WTC11 (cell line): Measurements from ENCODE around the gene MORN4. TPM values are rescaled to one million over a fixed set of nuclear protein-coding genes. Genes with fewer than 3 reads are reported as not detected.

ENCODE experiments used
- ATAC-seq: fragments of 200-7000 bp; cut with Tn5 transposase; 2 replicates; pipeline ENCODE4 v1.10.0; 2021; ENCODE audit warnings: mild to moderate bottlenecking, moderate library complexity
- CTCF ChIA-PET: fragments of 300-600 bp; sonication (Branson Sonifier 250); formaldehyde crosslinking; loops from one replicate; lab custom pipeline; 2021; ENCODE audit warnings: antibody characterized with exemption; lab: Charles Lee
- POLR2A ChIA-PET: fragments of 350-600 bp; sonication (Branson Sonifier 250); formaldehyde crosslinking; loops from one replicate; lab custom pipeline; 2021; ENCODE audit warnings: antibody characterized with exemption; lab: Charles Lee
- DNase-seq: peaks from one replicate; pipeline ENCODE4 v3.0.0; 2021; ENCODE audit warnings: low spot score
- H3K27ac Mint-ChIP-seq: 2 replicates; pipeline ENCODE4 v1.8.0; 2021; ENCODE audit warnings: mixed read lengths
- H3K27me3 Mint-ChIP-seq: 2 replicates; pipeline ENCODE4 v1.8.0; 2021; ENCODE audit warnings: low read depth, mild to moderate bottlenecking, moderate library complexity, mixed read lengths
- H3K36me3 Mint-ChIP-seq: 2 replicates; pipeline ENCODE4 v1.8.0; 2021; ENCODE audit warnings: mixed read lengths
- H3K4me1 Mint-ChIP-seq: 2 replicates; pipeline ENCODE4 v1.8.0; 2022; ENCODE audit warnings: mixed read lengths
- H3K4me3 Mint-ChIP-seq: 2 replicates; pipeline ENCODE4 v1.8.0; 2021; ENCODE audit warnings: mild to moderate bottlenecking, moderate library complexity, mixed read lengths
- H3K9me3 Mint-ChIP-seq: 2 replicates; pipeline ENCODE4 v1.8.0; 2021; ENCODE audit warnings: mixed read lengths
- AFF4 ChIP-seq: sonication (generic); formaldehyde crosslinking; IDR thresholded peaks from 2 replicates; pipeline ENCODE4 v1.8.1; 2023; ENCODE audit warnings: mild to moderate bottlenecking, missing genetic modification reagents, borderline replicate concordance
- AR ChIP-seq: fragments of 250-450 bp; sonication (Bioruptor Pico); IDR thresholded peaks from 2 replicates; pipeline ENCODE4 v1.9.0; 2021; ENCODE audit warnings: mild to moderate bottlenecking
- ATF1 ChIP-seq: sonication (generic); formaldehyde crosslinking; IDR thresholded peaks from 2 replicates; pipeline ENCODE4 v1.8.1; 2023; ENCODE audit warnings: mild to moderate bottlenecking, moderate library complexity, missing genetic modification reagents
- ATF3 ChIP-seq: sonication (generic); formaldehyde crosslinking; conservative IDR thresholded peaks from 2 replicates; pipeline ENCODE4 v1.8.1; 2022; ENCODE audit warnings: mild to moderate bottlenecking, missing genetic modification reagents
- CREB1 ChIP-seq: sonication (generic); formaldehyde crosslinking; IDR thresholded peaks from 2 replicates; pipeline ENCODE4 v1.8.0; 2023; ENCODE audit warnings: mild to moderate bottlenecking, missing genetic modification reagents
- FOXP1 ChIP-seq: sonication (generic); formaldehyde crosslinking; IDR thresholded peaks from 2 replicates; pipeline ENCODE4 v1.8.0; 2022; ENCODE audit warnings: missing genetic modification reagents, mild to moderate bottlenecking, moderate library complexity, borderline replicate concordance
- FOXP4 ChIP-seq: sonication (generic); formaldehyde crosslinking; IDR thresholded peaks from 2 replicates; pipeline ENCODE4 v1.8.0; 2022; ENCODE audit warnings: mild to moderate bottlenecking, missing genetic modification reagents
- MLX ChIP-seq: sonication (generic); formaldehyde crosslinking; IDR thresholded peaks from 2 replicates; pipeline ENCODE4 v1.8.1; 2023; ENCODE audit warnings: mild to moderate bottlenecking, missing genetic modification reagents, moderate library complexity
- MYBL2 ChIP-seq: sonication (generic); formaldehyde crosslinking; IDR thresholded peaks from 2 replicates; pipeline ENCODE4 v1.8.1; 2023; ENCODE audit warnings: mild to moderate bottlenecking, moderate library complexity, missing genetic modification reagents
- NFATC4 ChIP-seq: fragments of 250-450 bp; sonication (Bioruptor Pico); IDR thresholded peaks from 2 replicates; pipeline ENCODE4 v1.9.0; 2021; ENCODE audit warnings: mild to moderate bottlenecking
- PREB ChIP-seq: sonication (generic); formaldehyde crosslinking; IDR thresholded peaks from 2 replicates; pipeline ENCODE4 v1.8.1; 2022; ENCODE audit warnings: mild to moderate bottlenecking, missing genetic modification reagents, moderate library complexity, borderline replicate concordance
- SMAD3 ChIP-seq: sonication (generic); formaldehyde crosslinking; IDR thresholded peaks from 2 replicates; pipeline ENCODE4 v1.8.0; 2022; ENCODE audit warnings: missing genetic modification reagents, mild to moderate bottlenecking, borderline replicate concordance
- TP53 ChIP-seq: sonication (generic); formaldehyde crosslinking; IDR thresholded peaks from 2 replicates; pipeline ENCODE4 v1.8.1; 2023; ENCODE audit warnings: mild to moderate bottlenecking, missing genetic modification reagents
- ZBTB21 ChIP-seq: sonication (generic); formaldehyde crosslinking; IDR thresholded peaks from 2 replicates; pipeline ENCODE4 v1.8.1; 2023; ENCODE audit warnings: mild to moderate bottlenecking, missing genetic modification reagents, borderline replicate concordance
- ZNF416 ChIP-seq: fragments of 250-450 bp; sonication (Bioruptor Pico); IDR thresholded peaks from 2 replicates; pipeline ENCODE4 v1.9.0; 2021; ENCODE audit warnings: mild to moderate bottlenecking, inconsistent platforms
- ZNF532 ChIP-seq: fragments of 250-450 bp; sonication (Bioruptor Pico); IDR thresholded peaks from 2 replicates; pipeline ENCODE4 v1.9.0; 2021; ENCODE audit warnings: mild to moderate bottlenecking, borderline replicate concordance
- ZSCAN18 ChIP-seq: fragments of 250-450 bp; sonication (Bioruptor Pico); IDR thresholded peaks from 2 replicates; pipeline ENCODE4 v2.1.2; 2022; ENCODE audit warnings: mild to moderate bottlenecking, moderate library complexity
- total RNA-seq: library from RNA; stranded (reverse); gene quantifications from 3 replicates; pipeline ENCODE4 v1.2.3, GENCODE V29; 2021

The MORN4 gene
- total RNA-seq, 1 experiment from 2014 or later, result 21.8 TPM

- H3K4me3 Mint-ChIP-seq, result no peak overlapping the region
- 0 out of 2 replicates have a peak overlapping the region, but pooled peaks have one; percentile 15 for H3K27ac Mint-ChIP-seq
- POLR2A ChIA-PET, result interaction anchor here (0.6 kb wide), 1 partner anchor 19 kb away, joined by 3 read pairs; no protein-coding TSS in a partner anchor
- ATAC-seq, result peak; percentile 36; the same call in 1 of the 2 replicates
- no peaks in the 10 kb centered on the region for H3K9me3 Mint-ChIP-seq
- H3K27me3 Mint-ChIP-seq, result no peaks in the 10 kb centered on the region
- CTCF ChIA-PET, result interaction anchor here (1.1 kb wide), 1 partner anchor 29 kb away, joined by 3 read pairs; the partner anchor contains the start of gene ANKRD2
- peaks cover 4% of the 10 kb centered on the region for H3K4me1 Mint-ChIP-seq
- no peaks in the 10 kb centered on the region for H3K36me3 Mint-ChIP-seq
- TF ChIP-seq NFATC4 (CRISPR knock-in tag) (no peak), FOXP4 (CRISPR knock-in tag) (no peak), PREB (no peak), ATF1 (CRISPR knock-in tag) (no peak), ZBTB21 (CRISPR knock-in tag) (no peak), MLX (CRISPR knock-in tag) (no peak), AFF4 (no peak), TP53 (CRISPR knock-in tag) (no peak), SMAD3 (CRISPR knock-in tag) (no peak), FOXP1 (no peak), ZNF532 (CRISPR knock-in tag) (no peak), CREB1 (CRISPR knock-in tag) (no peak), ZSCAN18 (CRISPR knock-in tag) (no peak), ATF3 (CRISPR knock-in tag) (no peak), MYBL2 (CRISPR knock-in tag) (no peak), ZNF416 (CRISPR knock-in tag) (no peak), AR (CRISPR knock-in tag) (no peak)
- TF ChIP-seq, all 79 proteins: peak for 0
- DNase-seq, result no peak
These were observed 31.8 kb downstream of the MORN4 start for GRCh38 chr10:97601268-97602215.
